ENCODE results near the gene WDR81.

The WDR81 gene

DNA sequence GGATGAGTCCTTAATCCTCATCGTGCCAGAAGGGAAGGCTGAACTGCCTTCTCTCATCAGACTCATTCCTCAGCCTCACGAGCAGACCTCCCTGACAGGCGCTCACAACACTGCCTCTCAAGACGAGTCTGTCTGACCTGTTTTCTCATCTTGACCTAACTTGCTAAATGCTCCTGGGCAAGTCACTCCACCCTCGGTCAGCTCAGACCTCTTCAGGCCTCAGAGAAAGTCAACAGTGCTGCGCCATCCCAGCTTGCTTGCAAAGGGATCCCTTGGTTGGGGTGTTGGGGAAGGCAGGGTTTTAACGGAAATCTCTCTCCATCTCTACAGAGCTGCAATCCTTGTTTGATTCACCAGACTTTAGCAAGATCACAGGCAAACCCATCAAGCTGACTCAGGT lies 52.4 kb downstream of the WDR81 start:
- no peak for DNase-seq (ENCODE audit: low read depth, low spot score)

DNA sequence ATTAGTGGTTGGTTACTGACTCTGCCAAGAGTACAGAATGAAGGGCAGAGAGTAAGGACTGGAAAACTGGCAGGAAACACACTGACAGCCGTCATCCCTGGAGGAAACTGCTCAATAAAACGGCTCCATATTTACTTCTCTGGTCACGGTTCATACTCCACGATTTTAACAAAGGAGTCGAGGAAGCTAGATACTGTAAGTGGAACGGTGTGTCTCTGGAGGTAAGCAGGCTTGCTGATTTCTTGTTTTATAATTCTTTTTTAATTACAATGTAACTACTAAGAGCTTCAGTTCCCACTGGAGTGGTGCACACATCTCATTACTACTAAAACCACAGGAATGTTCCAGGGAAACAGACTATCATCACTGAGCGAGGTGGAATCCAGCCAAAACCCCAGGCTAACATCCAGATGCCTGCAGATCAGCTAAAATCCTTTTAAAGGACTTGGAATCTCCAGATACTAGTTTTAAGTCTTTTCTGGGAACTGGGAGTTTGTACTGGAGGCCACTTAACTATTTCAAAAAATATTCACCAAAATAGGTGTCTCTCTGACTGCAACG lies 55.1 kb downstream of the WDR81 start:
- DNase-seq (ENCODE audit: low read depth, low spot score): peak; percentile 89

- no peak for DNase-seq (ENCODE audit: low read depth, low spot score)
Measured at GRCh38 chr17:1782171-1782567, 57.7 kb downstream of the WDR81 start.

DNA sequence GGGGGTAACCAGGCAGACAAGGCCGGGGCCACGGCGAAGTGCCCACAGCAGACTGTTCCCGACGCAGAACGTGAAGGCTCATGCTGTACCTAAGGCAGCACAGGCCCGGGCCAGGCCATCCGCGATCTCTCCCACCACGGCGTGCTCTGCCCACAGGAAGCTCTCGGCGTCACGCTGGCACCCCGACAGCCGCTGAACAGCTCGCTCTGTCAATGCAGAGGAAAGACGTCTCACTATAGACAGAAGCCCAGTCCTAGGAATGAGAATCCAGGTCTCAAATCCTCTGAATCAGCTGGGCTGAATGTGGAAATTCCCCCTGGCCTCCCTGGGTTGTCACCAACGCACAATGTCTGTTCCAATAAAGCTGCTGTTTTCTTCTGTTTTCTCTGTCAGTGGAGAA lies 58.8 kb downstream of the WDR81 start:
- DNase-seq (ENCODE audit: low read depth, low spot score): no peak

DNA sequence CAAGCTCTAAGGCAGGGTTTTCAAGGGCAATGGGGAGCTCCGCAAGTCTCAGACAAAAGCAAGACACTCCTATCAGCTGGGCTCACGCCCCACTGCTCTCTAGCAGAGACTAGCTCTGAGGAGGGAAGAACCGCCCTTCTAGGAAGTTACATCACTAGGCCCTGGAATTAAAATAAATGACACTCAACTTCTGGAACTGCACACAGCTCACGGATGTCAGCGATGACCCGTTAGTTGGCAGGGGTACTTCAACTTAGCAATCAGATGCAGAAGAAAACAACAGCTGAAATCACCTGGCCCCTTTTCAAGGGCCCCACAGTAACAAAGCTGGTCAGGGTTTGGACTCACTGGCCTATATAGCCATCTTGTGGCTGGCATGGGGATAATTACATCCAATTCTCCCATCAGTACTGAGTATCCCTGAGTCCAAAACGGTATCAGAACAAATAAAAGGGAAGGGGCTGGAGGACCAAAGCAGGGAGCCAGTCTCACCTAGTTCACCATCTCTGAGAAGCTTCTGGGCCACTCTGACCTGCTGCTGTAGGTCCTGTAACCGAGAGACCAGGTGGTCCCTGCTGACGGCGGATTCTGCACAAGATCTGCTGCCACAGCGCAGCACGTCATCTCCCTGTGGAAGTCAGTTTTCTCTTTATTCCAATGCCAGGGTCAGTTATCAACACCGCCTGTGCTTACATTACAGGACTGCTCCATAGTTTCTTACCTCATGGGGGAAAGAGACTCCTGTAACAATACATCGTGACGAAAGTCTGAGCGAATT lies 59.5 kb downstream of the WDR81 start:
- no peak for DNase-seq (ENCODE audit: low read depth, low spot score)

DNA sequence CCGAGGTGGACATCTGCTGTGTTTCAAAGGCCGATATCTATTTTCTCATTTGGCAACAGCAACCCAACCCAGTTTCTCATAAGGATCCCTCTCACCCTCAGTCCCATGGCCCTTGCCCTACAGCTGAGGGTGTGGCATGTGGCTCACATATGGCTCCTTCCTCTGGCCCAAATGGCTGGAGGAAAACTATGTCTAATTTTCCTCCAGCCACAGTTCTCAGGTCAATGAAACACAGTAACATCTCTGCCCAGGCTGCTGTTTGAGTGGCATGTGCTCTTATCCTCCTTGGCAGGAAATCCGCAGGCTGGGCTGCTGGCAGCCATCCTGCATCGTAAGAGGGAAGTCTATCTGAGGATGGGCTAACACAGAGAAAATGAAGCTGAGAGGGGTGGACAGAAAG lies 61.4 kb downstream of the WDR81 start:
- DNase-seq (ENCODE audit: low read depth, low spot score): no peak

GRCh38 chr17:1786708-1787107 lies 62.2 kb downstream of the WDR81 start:
- DNase-seq (ENCODE audit: low read depth, low spot score): no peak

- DNase-seq (ENCODE audit: low read depth, low spot score): peak; percentile 81
Measured at GRCh38 chr17:1787301-1787902, 62.9 kb downstream of the WDR81 start.

Data from smooth muscle cell of the brain vasculature (primary cell).